HG03354 (cell line): Measurements from ENCODE around the gene AP2A2.
"Not testable (repeated sequence)": the region's sequence is repeated elsewhere in the genome, so short reads cannot be mapped to it uniquely, and the experiment has no call there.

Experiments
- ATAC-seq: cut with Tn5 transposase; IDR thresholded peaks from one replicate; pipeline ENCODE4 v1.9.1; 2021; ENCODE audit warnings: mild to moderate bottlenecking; ENCODE audit not compliant: unreplicated experiment, poor library complexity, severe bottlenecking

Gene AP2A2

DNA sequence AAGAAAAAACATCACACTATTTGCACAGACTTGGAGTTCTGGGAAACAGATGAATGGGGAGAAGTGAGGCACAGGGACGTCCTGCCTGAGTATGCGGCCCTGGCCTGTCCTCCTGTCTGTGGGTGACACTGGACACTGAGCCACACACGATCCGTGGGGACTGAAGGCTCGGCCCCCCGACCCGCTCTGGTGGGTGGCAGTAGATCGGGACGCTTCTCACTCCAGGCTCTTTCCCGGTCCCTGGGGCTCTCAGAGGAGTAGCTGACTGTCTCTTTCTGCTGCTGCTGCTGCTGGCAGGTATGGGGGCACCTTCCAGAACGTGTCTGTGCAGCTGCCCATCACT is 83.1 kb downstream of the AP2A2 start:
- ATAC-seq, result no peak

DNA sequence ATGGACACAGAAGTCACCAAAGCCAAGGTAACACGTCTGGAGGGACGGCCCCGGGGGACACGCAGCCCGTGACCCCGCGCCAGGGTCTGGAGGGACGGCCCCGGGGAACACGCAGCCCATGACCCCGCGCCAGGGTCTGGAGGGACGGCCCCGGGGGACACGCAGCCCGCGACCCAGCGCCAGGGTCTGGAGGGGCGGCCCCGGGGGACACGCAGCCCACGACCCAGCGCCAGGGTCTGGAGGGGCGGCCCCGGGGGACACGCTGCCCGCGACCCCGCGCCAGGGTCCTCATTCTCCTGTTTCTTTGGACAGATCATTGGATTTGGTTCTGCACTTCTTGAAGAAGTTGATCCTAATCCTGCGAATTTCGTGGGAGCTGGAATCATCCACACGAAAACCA is 83.7 kb downstream of the AP2A2 start:
- no peak for ATAC-seq

DNA sequence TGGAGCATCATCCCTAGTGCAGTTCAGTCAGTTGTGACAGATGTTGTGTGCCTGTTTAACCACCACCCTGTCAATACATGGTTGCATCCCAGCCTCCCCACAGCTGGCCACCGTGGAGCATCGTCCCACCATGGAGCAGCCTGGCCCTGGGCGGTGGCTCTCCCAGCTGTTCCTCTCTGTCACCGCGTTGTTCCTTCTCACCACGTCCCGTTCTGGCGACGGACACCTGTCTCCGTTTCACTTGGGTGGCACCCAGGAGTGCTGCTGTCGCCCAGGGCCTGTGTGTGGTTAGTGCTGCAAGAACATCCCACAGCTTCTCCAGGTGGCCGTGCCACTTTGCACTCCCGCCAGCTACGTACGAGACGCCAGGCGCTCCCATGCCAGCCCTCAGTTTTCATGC is 84.3 kb downstream of the AP2A2 start:
- ATAC-seq, result no peak

DNA sequence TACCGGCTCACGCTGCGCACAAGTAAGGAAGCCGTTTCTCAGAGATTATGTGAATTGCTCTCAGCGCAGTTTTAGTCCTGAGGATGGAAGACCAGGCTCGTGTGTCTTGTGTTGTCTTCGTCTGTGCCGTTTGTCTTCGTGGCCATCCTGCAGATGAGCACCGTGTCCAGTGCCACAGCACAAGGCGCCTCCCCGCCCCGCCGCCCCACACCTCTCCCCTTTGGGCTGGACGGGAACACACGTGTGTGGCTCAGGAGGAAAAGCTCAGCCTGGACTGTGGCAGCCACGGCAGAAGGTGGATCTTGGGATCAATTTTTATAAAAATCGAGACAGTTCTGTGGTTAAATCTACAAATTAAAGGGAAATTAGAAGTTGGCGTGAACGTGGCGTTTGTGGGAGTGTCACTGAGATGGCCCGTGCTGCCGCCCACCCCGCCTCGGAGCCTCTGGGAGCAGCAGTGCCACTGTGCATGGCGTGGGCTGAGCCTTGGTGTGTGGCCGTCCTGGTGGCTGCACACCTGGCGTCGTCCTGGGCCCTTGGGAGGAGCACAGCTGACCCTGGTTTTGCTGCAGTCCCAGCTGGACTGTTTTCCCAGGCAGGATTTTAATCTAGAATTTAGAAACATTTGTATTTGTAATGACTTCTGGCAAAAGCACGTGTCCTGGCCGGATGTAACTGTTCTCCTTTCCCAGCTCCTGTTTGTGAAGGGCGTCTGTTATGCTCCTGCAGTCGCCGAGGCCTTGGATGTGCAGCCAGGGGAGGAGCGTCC is 85.1 kb downstream of the AP2A2 start:
- ATAC-seq, result no peak

DNA sequence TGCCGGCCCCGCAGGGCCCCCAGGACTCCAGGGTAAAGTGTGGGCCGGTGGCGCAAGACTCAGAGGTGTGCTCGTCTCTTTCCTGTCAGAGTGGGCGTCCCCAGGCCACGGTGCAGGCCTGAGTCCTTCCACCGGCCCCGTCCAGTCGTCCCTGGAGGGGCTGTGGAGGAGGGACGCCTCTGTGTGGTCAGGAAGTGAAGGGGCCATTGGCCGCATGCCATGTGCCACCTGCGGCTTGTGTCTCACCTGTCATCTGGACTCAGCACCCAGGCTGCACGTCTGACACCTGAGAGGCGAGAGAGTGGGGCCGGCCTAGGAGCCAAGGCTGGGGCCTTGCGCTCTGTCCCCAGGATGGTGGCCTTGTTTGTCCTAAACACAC is 85.6 kb downstream of the AP2A2 start:
- no peak for ATAC-seq

DNA sequence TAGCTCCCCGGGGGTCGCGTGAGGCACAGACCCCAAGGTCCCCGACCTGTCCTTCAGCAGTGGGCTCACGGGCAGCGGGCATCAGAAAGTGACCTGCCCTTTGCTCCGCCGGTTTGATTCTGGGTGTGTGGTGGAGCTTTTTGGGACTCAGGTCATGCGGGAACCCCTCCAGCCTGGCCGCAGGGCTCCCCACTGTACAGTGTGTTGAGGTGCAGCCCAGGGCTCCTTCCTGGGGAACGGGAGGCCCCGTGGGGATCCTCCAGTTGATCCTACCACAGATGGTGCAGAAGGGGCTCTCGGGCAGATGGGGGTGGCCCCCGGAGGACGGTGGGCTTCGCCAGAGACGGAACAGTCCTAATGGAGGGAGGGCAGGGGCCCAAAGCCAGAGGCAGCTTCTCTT is 86.6 kb downstream of the AP2A2 start:
- no peak for ATAC-seq

DNA sequence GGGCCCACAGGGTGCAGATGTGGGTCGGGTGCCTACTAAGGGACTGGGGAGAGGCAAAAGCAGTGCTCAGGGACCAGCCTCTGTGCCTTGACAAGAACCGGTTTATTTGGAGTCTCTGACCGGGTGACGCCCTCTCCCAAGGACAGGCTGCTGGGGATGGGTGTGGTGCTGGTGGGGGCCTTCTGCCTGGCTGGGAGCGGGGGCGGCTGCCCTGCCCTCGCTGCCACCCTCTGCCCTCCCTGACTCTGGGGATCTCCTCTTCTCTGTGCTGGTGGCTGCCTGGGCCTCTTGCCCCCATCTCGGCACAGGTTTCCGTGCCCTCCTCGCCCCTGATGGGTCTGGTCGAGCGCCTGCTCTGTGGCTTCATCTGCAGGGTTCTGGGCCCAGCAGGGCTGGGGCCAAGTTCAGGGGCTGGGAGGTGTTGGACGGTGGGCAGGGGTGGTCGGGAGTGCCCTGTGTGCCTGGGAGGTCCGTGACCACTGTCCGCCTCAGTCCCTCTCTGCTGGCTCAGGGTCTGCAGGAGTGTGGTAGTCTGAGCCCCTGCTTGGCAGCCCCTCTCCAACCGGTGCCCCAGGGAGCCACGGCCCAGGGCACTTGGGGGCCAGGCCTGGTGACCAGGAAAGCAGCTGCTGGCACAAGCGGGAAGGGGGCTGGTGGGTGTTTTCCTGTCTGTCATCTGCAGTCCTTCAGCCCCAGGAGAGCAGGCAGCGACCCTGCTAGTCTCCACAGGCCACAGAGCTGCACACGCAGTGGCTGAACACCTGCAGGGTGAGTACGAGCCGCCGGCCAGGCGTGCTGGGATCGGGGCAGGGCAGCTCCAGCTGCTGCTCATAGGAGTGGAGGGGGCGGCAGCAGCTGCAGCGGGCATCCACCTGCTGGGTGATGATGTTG is 87.3 kb downstream of the AP2A2 start:
- ATAC-seq, result no peak

DNA sequence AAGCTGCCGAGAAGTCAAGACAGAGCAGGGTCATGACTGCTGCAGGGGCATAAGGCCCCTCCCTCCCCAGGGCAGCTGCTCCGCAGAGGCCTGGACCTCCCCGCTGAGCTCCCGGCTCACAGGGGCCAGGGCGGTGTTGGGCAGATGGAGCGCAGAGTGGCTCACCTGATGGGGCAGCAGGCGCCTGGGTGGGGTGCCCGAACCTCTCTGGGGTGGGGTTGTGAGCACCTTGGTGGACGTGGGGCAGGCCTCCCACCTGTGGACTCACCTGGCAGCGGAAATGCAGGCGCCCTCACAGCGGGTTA is 87.9 kb downstream of the AP2A2 start:
- ATAC-seq, result no peak

DNA sequence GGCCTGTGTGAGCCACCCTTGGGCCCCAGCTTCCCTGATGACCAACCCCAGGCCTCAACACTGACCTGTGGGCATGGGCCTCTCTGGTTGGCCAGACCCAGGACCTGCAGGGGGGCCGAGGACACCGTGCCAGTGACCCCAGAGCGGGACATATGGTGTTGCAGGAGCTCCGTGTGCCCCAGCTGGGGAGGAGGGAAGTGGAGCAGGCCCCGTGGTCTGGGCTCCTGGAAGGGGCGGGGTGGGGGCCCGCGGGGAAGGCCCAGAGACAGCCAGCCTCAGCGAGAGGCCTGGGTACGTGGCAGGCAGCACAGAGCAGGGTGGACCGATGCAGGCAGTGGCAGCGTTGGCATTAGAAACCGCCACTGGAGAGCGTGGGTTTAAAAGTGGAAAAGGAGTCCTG is 88.6 kb downstream of the AP2A2 start:
- ATAC-seq, result no peak

DNA sequence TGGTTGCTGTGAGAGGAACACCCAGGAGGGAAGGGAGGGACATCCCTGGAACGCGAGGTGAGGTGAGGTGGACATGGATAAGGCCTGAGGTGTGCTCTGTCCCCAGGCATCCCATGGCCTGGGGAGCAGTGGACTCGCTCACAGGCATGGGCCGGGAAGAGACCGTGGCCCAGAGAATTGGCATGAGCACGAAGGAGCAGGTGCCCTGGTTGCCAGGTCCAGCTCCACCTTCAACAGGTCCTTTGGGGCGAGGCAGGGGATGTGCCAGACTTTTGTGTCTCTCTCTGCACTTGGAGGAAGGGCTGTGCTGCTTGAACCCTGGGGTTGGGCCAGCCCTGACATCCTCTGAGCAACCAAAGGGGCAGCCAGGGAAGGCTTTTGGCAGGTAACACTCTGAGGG is 89.4 kb downstream of the AP2A2 start:
- ATAC-seq, result no peak

DNA sequence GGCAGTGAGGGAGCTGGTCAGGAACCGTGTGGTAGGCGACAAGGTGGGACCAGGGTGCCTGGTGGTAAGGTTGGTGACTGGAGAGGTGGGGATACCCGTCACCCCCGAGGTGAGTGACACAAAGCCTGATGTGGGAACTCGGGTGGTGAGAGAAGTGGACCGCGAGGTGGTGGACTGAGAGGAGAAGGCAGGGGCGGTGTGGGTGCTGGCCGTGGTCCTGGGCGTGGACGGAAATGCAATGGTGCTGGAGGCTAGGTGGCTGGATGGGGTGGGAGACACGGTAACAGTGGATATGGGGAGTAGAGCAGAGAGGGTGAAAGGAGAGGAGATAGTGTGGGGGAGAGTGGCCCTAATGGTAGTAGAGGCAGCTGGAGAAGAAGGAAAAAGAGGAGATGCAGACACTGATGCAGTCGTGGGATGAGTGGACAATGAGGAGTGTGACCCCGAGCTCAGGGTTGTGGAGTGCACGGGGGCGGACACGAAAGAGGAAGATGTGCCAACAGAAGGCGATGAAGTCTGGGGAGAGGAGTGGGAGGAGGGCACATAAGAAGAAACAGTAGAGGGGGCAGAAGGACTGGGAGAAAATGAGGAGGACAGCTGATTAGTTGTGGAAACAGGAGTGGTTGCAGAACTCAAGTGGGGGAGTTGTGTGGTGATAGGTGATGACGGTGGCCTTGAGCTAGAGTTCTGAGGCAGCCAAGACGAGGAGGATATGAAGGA is 90.3 kb downstream of the AP2A2 start:
- no peak for ATAC-seq

DNA sequence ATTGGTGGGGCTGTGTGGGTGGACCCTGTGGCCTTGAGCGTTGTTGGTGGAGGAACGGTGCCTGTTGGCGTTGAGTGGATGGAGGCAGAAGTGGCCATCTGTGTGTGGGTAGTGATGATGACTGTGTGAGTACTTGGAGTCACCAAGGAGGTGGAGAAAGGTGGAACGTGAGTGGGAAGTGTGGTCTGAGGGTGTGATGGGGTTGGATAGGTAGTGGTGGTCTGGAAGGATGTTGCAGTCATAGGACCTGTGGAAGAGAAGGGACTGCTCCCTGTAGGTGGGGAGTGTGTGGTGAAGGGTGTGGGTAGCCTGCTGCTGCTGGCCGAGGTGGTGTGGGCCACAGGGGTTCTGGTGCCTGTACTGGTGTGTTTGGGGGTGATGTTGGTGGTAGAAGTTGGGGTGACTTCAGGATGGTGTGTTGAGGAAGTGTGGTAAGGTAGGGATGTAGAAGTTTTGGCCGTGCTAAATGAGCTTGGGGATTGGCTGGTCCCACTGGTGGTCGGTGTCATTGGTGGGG is 91.0 kb downstream of the AP2A2 start:
- not testable (repeated sequence) for ATAC-seq

DNA sequence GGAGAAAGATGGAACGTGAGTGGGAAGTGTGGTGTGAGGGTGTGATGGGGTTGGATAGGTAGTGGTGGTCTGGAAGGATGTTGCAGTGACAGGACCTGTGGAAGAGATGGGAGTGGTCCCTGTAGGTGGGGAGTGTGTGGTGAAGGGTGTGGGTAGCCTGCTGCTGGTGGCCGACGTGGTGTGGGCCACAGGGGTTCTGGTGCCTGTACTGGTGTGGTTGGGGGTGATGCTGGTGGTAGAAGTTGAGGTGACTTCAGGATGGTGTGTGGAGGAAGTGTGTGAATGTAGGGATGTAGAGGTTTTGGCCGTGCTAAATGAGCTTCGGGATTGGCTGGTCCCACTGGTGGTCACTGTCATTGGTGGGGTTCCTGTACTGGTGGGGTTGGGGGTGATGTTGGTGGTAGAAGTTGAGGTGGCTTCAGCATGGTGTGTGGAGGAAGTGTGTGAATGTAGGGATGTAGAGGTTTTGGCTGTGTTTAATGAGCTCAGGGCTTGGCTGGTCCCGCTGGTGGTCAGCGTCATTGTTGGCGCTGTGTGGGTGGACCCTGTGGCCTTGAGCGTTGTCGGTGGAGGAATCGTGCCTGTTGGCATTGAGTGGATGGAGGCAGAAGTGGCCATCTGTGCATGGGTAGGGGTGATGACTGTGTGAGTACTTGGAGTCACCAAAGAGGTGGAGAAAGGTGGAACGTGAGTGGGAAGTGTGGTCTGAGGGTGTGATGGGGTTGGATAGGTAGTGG is 91.8 kb downstream of the AP2A2 start:
- no peak for ATAC-seq

DNA sequence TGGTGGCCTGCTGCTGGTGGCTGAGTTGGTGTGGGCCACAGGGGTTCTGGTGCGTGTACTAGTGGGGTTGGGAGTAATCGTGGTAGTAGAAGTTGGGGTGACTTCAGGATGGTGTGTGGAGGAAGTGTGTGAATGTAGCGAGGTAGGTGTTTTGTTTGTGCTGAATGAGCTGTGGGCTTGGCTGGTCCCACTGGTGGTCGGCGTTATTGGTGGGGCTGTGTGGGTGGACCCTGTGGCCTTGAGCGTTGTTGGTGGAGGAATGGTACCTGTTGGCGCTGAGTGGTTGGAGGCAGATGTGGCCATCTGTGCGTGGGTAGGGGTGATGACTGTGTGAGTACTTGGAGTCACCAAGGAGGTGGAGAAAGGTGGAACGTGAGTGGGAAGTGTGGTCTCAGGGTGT is 92.4 kb downstream of the AP2A2 start:
- ATAC-seq, result no peak

DNA sequence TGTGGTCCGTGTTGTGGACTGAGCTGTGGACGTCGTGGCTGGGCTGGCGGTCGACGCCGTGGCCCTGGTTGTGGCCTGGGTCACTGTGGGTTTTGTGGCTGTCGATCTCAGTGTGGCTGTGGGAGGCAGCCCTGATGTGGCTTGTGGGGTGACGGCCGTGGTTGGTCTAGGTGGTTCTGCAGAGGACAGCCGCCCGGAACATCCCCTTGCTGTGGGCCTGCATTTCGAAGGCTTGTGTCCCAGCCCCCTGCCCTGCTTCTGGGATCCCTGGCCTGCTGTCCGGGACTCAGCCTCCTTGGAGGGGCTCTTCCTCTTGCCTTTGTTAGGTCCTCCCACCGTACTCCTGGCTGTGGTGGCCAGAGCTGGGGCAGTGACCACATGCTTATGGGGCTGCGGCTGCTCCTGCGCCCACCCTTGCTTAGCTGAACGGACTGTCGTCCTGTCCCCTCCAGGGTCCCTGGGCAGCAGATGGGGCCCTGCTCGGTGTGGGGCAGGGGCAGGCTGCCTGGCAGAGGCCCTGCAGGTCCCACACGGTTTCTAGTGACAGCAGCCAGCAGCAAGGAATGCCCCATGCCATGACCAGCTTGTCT is 93.7 kb downstream of the AP2A2 start:
- ATAC-seq, result no peak

DNA sequence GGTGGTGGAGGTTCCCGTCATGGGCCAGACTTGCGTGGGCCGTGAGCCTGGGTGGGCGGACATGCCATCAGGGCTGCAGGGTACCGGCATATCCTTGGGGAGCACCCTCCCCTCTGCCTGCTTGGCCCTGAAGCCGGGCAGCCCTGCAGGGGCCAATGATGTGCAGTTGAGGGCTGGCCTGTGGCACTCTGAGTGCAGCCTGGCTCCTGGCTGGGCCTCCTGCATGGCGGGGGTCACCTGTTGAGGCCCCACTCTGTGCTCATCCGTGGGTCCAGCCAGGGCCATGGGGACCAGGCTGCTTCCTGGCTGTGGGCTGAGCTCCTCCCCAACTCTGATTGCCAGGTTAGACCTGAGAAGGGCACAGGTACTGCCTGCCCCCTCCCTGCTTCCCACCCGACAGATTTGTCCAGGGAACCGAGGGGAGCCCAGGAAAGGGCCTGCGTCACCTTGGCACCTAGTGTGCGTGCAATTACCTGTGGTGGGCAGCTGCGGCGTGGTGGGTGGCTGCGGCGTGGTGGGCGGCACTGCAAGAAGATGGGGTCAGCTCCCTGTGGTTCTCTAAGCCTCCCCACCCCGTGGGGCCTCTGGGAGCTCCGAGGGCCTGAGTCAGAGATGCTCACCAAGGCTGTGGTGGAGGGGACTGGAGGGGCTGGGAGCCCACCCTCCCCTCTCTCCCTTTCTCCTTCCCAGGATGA is 94.7 kb downstream of the AP2A2 start:
- ATAC-seq, result no peak

DNA sequence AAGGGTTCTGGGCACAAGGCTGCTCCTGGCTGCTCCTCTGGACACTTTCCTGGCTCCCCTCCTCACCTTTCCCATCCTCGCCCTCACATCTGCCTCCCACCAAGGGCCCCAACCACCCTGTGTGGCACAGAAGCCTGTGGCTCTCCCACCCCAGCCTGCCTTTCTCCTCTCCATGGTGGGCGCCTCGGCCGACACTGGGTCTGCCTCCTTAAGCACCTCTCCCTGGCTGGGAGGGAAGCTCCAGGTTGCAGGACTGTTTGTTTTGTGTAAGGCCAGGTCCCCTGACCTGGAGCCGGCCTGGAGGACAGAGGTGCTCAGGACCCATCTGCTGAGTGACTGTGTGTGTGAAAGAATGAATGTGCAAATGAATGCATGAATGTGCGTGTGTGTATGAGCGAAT is 96.7 kb downstream of the AP2A2 start:
- ATAC-seq, result no peak

DNA sequence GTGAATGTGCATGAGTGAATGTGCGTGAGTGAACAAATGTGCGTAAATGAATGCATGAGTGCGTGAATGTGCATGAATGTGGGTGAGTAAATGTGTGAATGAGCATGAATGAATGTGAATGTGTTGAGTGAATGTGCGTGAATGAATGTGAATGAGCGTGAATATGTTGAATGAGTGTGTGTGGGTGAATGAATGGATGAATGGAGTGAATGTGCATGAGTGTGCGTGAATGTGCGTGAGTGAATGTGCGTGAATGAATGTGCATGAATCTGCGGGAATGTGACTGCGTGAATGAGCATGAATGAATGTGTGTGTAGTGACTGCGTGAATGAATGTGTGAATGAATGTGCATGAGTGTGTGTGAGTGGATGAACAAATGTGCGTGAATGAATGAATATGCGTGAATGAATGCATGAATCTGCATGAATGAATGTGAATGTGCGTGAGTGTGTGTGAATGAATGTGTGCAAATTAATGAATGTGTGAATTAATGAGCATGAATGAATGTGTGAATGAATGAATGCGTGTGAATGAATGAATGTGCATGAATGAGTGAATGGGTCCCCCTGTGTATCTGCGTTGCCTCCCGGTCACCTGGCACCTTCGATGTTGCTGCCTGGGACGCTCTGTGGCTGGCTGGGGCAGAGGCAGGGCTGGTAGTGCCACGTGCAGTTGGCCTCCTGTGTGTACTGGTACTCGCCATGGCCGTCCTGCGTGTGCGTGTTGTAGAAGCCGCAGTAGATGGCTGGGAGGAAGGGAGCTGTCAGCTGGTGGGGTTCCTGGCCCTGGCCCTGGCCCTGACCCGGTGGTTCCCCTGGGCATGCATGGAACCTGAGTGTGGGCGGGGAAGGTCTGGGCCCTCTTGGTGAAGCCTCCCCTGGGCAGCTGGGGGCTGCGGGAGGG is 97.5 kb downstream of the AP2A2 start:
- no peak for ATAC-seq
